LNCaP clone FGC (cell line): ENCODE results near the gene SAMD4A.

Experiments used
- DNase-seq: peaks from one replicate; pipeline ENCODE4 v3.0.0-alpha.2; 2011; ENCODE audit warnings: low read depth
- H3K4me3 ChIP-seq: 2 replicates; pipeline ENCODE4 v1.5.1; 2011; ENCODE audit warnings: mild to moderate bottlenecking, low read depth, low read length, control low read depth
- CTCF ChIP-seq: IDR thresholded peaks from 2 replicates; pipeline ENCODE4 v1.5.1; 2012; ENCODE audit warnings: mild to moderate bottlenecking; ENCODE audit not compliant: control insufficient read depth, insufficient read depth; ENCODE audit errors: extremely low read depth

The SAMD4A gene

GRCh38 chr14:54804538-54805041, 237.7 kb downstream of the SAMD4A start:
- TF ChIP-seq CTCF = no peak
- H3K4me3 ChIP-seq = no peak overlapping the region
- DNase-seq = no peak

GRCh38 chr14:54805070-54805444, 238.1 kb downstream of the SAMD4A start:
- DNase-seq = no peak
- no peak overlapping the region for H3K4me3 ChIP-seq
- no peak for TF ChIP-seq CTCF

- no peak overlapping the region for H3K4me3 ChIP-seq
- no peak for DNase-seq
- TF ChIP-seq CTCF = peak; percentile 91
Measured at GRCh38 chr14:54805445-54806322, 238.8 kb downstream of the SAMD4A start.

GRCh38 chr14:54806616-54807015, 239.7 kb downstream of the SAMD4A start:
- H3K4me3 ChIP-seq = no peak overlapping the region
- DNase-seq = no peak
- TF ChIP-seq CTCF = no peak

GRCh38 chr14:54807428-54807827, 240.5 kb downstream of the SAMD4A start:
- no peak for DNase-seq
- TF ChIP-seq CTCF = no peak
- no peak overlapping the region for H3K4me3 ChIP-seq

- TF ChIP-seq CTCF = no peak
- H3K4me3 ChIP-seq = no peak overlapping the region
- DNase-seq = no peak
Measured at GRCh38 chr14:54807881-54808280, 241.0 kb downstream of the SAMD4A start.
